Muscle of leg (tissue), 11 donors: Measurements from ENCODE around the gene PKDCC. TPM values are rescaled to one million over a fixed set of nuclear protein-coding genes. Genes with fewer than 3 reads are reported as not detected.

Source experiments
- DNase-seq: peaks from one replicate; pipeline ENCODE4 v3.0.0; 2013
- H3K27ac ChIP-seq: one replicate; pipeline ENCODE4 v1.5.1; 2013; ENCODE audit warnings: mild to moderate bottlenecking, low read length, control low read depth
- H3K27me3 ChIP-seq: one replicate; pipeline ENCODE4 v1.6.1; 2013; ENCODE audit warnings: low read length; ENCODE audit not compliant: control insufficient read depth, insufficient read depth
- H3K36me3 ChIP-seq: one replicate; pipeline ENCODE4 v1.6.1; 2013; ENCODE audit warnings: low read length; ENCODE audit not compliant: control insufficient read depth, insufficient read depth
- H3K4me1 ChIP-seq: one replicate; pipeline ENCODE4 v1.6.1; 2013; ENCODE audit warnings: low read length; ENCODE audit not compliant: control insufficient read depth, insufficient read depth
- H3K4me3 ChIP-seq: one replicate; pipeline ENCODE4 v1.5.1; 2013; ENCODE audit warnings: low read length, control low read depth
- H3K9me3 ChIP-seq: replicated peaks from 2 replicates; pipeline ENCODE4 v1.6.1; 2013; ENCODE audit warnings: low read depth, low read length; ENCODE audit not compliant: control insufficient read depth
- WGBS: methylation state at CpG from one replicate; pipeline ENCODE4 v1.1.5; 2013; ENCODE audit warnings: missing lambda C conversion rate; ENCODE audit not compliant: insufficient coverage; 5-methylcytosine and 5-hydroxymethylcytosine counted together
- polyA plus RNA-seq, 8 donors: library from polyadenylated mRNA; unstranded; fragments of 120-200 nt; gene quantifications; one replicate each; pipeline versions ENCODE4 v1.2.1 to v1.2.3, GENCODE V29; 2013; ENCODE audit warnings: inconsistent platforms in 1 of 8, low replicate concordance in 1 of 8; ENCODE audit not compliant: insufficient read length in 8 of 8, insufficient read depth in 1 of 8
- total RNA-seq: library from RNA; stranded (reverse); fragments of 120-200 nt; gene quantifications from one replicate; pipeline ENCODE4 v1.2.4, GENCODE V29; 2013

Gene PKDCC
- total and polyA plus RNA-seq, 9 donors: 123 to 183 (median 147) TPM

DNA sequence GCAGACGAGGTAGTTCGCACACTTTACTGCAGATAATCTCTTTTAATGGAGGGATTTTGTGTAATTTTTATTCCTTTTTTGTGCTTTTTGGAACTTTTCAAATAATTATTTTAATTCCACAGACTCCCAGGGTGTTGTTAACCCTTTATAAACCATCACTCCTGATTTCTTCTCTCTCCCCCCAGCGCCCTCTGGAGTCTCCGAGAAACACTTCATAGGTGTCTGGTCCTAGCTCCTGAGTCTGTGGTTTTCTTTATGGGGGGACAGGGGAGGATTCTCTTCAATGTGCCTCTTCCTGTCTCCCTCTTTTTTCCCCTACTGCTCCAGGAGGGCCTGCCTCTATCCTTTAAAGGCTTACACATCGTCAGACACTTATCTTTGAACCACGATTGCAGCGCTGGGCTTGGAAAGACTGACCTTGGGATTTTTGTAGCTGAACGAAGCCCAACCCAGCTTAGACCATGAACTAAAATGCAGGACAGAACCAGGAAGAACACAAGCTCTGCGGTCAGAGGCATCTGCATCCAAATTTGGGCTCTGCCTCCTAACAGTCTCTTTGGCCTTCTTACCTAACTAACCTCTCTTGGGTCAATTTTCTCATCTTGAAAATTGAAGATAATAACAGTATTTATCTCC lies 7.1 kb upstream of the PKDCC start:
- WGBS: 40% methylated on average over 4 of the region's 9 CpGs
- no peak overlapping the region for H3K4me3 ChIP-seq
- no peak for DNase-seq
- no peak overlapping the region for H3K27ac ChIP-seq
- peaks cover 12% of the 10 kb centered on the region for H3K4me1 ChIP-seq
- no peaks in the 10 kb centered on the region for H3K27me3 ChIP-seq
- H3K9me3 ChIP-seq: no peaks in the 10 kb centered on the region
- H3K36me3 ChIP-seq: no peaks in the 10 kb centered on the region

DNA sequence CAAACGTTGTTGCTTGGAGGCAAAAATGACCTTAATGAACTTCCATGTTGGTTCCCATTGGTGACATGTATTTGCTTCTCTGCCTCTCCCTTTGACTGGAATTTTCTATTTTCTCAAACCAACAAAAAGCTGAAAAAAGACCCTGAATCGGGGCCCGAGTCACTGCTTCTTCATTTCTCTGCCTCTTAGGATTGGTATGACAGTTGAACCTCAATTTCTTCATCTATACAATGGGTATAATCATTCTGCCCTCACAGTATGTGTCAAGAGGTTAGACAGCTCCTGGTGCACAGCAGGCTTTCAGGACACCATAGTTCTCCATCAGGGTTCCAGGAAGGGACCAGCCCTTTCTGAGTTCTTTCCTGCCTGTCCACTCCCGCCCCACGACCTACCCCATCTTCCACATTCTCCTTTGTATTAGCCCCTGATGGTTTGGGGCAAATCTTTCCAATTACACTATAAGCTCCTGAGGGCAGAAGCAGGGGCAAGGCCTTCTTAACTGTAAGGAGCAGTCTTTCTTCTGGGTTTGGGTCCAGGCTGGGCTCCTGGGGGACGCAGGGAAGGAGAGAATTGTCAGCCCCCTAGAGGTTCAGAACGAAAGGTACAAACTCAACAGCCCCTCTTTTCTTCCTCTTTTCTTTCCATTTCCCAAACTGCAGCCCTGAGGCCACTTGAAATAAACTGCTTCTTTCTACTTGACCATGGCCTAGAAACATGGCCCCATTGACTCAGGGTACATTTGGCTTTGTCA lies 6.3 kb upstream of the PKDCC start:
- Histone ChIP-seq H3K4me1 (peaks cover 20% of the 10 kb centered on the region), H3K36me3 (no peaks in the 10 kb centered on the region), H3K9me3 (no peaks in the 10 kb centered on the region), H3K4me3 (no peak overlapping the region), H3K27me3 (no peaks in the 10 kb centered on the region), H3K27ac (no peak overlapping the region)
- no peak for DNase-seq
- no CpG with 5 or more reads among the region's 7 CpGs for WGBS

GRCh38 chr2:42042631-42043355 lies 5.0 kb upstream of the PKDCC start:
- peak overlapping the region; percentile 29 for H3K27ac ChIP-seq
- peaks cover 3% of the 10 kb centered on the region for H3K27me3 ChIP-seq
- DNase-seq: no peak
- peaks cover 28% of the 10 kb centered on the region for H3K4me1 ChIP-seq
- no peak overlapping the region for H3K4me3 ChIP-seq
- no peaks in the 10 kb centered on the region for H3K9me3 ChIP-seq
- H3K36me3 ChIP-seq: no peaks in the 10 kb centered on the region
- 41% methylated on average over 6 of the region's 11 CpGs for WGBS

DNA sequence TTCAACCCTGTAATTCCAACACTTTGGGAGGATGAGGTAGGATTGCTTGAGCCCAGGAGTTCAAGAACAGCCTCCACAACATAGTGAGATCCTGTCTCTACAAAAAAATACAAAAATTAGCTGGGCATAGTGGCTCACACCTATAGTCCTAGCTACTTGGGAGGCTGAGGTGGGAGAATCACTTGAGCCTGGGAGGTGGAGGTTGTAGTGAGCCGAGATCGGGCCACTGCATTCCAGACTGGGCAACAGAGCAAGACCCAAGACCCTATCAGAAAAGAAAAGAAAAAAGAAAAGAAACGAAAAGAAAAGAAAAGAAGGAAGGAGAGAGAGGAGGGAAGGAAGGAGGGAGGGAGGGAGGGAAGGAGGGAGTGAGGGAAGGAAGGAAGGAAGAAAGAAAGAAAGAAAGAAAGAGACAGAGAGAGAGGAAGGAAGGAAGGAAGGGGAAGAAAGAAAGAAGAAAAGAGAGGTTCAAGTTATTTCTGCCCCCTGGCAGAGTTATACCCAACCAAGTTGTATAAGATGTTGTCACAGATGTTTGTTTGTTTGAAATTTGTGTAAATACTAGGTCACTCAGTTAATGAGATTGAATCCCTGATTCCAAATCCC lies 3.9 kb upstream of the PKDCC start:
- no peaks in the 10 kb centered on the region for H3K9me3 ChIP-seq
- whole genome bisulfite sequencing: 88% methylated on average over 2 of the region's 3 CpGs
- no peak overlapping the region for H3K4me3 ChIP-seq
- H3K4me1 ChIP-seq: peaks cover 28% of the 10 kb centered on the region
- peaks cover 6% of the 10 kb centered on the region for H3K27me3 ChIP-seq
- no peak overlapping the region for H3K27ac ChIP-seq
- no peaks in the 10 kb centered on the region for H3K36me3 ChIP-seq
- DNase-seq: no peak

GRCh38 chr2:42044939-42045338 lies 2.9 kb upstream of the PKDCC start:
- no peaks in the 10 kb centered on the region for H3K36me3 ChIP-seq
- H3K4me1 ChIP-seq: peaks cover 36% of the 10 kb centered on the region
- no peak overlapping the region for H3K27ac ChIP-seq
- no peaks in the 10 kb centered on the region for H3K9me3 ChIP-seq
- peaks cover 8% of the 10 kb centered on the region for H3K27me3 ChIP-seq
- 55% methylated on average over 1 of the region's 1 CpG for WGBS
- no peak for DNase-seq
- no peak overlapping the region for H3K4me3 ChIP-seq

- peaks cover 39% of the 10 kb centered on the region for H3K4me1 ChIP-seq
- peaks cover 8% of the 10 kb centered on the region for H3K27me3 ChIP-seq
- H3K27ac ChIP-seq: no peak overlapping the region
- H3K36me3 ChIP-seq: no peaks in the 10 kb centered on the region
- WGBS: 57% methylated on average over 2 of the region's 3 CpGs
- H3K9me3 ChIP-seq: no peaks in the 10 kb centered on the region
- H3K4me3 ChIP-seq: no peak overlapping the region
- no peak for DNase-seq
Measured at GRCh38 chr2:42045352-42045751, 2.5 kb upstream of the PKDCC start.

GRCh38 chr2:42045848-42046748 lies 1.7 kb upstream of the PKDCC start:
- no peaks in the 10 kb centered on the region for H3K36me3 ChIP-seq
- no peak for DNase-seq
- peak overlapping the region; percentile 29 for H3K27ac ChIP-seq
- H3K4me3 ChIP-seq: no peak overlapping the region
- no peaks in the 10 kb centered on the region for H3K9me3 ChIP-seq
- WGBS: 28% methylated on average over 6 of the region's 12 CpGs
- H3K27me3 ChIP-seq: peaks cover 8% of the 10 kb centered on the region
- H3K4me1 ChIP-seq: peaks cover 46% of the 10 kb centered on the region

DNA sequence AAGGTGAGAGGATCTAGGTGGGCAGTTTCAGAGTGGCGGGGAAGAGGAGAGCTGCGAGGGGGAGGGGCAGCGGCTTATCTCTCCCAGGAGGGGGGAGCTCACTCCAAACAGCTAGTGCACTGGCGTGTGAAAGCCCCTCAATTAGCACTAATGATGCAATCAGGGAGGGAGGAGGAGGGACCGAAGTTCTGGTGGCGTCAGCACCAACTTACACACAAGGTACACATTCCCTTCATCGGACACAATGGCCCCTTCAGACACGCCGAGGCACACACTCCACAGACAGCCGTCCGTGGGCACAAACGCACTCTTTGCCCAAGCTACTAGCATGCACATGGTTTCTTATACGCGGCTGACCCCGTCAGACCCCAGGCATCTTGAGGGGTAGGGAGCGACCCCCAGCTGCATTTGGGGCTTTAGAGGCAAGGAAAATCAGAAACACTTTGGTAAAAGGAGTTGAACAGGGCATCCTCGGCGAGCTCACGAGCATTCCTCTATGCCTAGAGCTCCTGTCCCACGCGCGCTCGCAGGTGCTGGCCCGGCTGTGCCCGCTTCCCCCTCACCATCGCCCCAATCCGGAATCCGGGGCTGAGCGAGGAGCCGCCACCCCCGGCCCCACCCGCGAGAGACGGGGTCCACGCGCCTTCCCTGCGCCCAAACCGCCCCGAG lies 868 bp upstream of the PKDCC start:
- Histone ChIP-seq H3K27ac (peak overlapping the region; percentile 59), H3K9me3 (no peaks in the 10 kb centered on the region), H3K4me1 (peaks cover 55% of the 10 kb centered on the region), H3K27me3 (peaks cover 8% of the 10 kb centered on the region), H3K36me3 (peaks cover 7% of the 10 kb centered on the region), H3K4me3 (peak overlapping the region; percentile 61)
- DNase-seq: peak; percentile 66
- 2% methylated on average over 33 of the region's 39 CpGs for WGBS
